H1 (cell line): ENCODE results near the gene MYOM1. TPM values are rescaled to one million over a fixed set of nuclear protein-coding genes. Genes with fewer than 3 reads are reported as not detected.

Experiments used
- CTCF ChIA-PET: fragments of 300-600 bp; sonication (Branson Sonifier 250); formaldehyde crosslinking; loops from one replicate; lab custom pipeline; 2021; ENCODE audit not compliant: partially characterized antibody; lab: Charles Lee
- POLR2A ChIA-PET: fragments of 300-600 bp; sonication (Branson Sonifier 250); formaldehyde crosslinking; loops from one replicate; lab custom pipeline; 2021; ENCODE audit warnings: inconsistent platforms; ENCODE audit not compliant: partially characterized antibody; lab: Charles Lee
- DNase-seq, 2 experiments: peaks; one replicate each; pipeline versions ENCODE4 v3.0.0 to v3.0.0-alpha.2; 2010 to 2022; ENCODE audit warnings: low spot score in 2 of 2, low read depth in 1 of 2, mixed read lengths in 1 of 2
- FAIRE-seq: peaks from 2 replicates; lab custom pipeline; 2011; peaks lifted over from hg19 to GRCh38; lab: Jason Lieb, UNC
- H2AFZ ChIP-seq: 2 replicates; pipeline ENCODE4 v1.8.1; 2012; ENCODE audit warnings: low read length, inconsistent platforms
- H2AK5ac ChIP-seq: 2 replicates; pipeline ENCODE4 v1.6.1; 2013; ENCODE audit warnings: low read depth, low read length
- H2BK120ac ChIP-seq: replicated peaks from 2 replicates; pipeline ENCODE3; 2013; ENCODE audit warnings: low read depth, low read length, inconsistent platforms
- H2BK12ac ChIP-seq: 2 replicates; pipeline ENCODE4 v1.6.1; 2013; ENCODE audit warnings: low read depth, low read length
- H2BK15ac ChIP-seq: 2 replicates; pipeline ENCODE4 v1.6.1; 2013; ENCODE audit warnings: low read length
- H2BK20ac ChIP-seq: 2 replicates; pipeline ENCODE4 v1.6.1; 2013; ENCODE audit warnings: low read length
- H2BK5ac ChIP-seq: 2 replicates; pipeline ENCODE4 v1.6.1; 2013; ENCODE audit warnings: low read depth, low read length
- H3K14ac ChIP-seq: 2 replicates; pipeline ENCODE4 v1.6.1; 2013; ENCODE audit warnings: inconsistent platforms; ENCODE audit not compliant: insufficient read length
- H3K18ac ChIP-seq: 2 replicates; pipeline ENCODE4 v1.6.1; 2013; ENCODE audit warnings: low read length; ENCODE audit errors: extremely low read depth
- H3K23ac ChIP-seq: 2 replicates; pipeline ENCODE4 v1.6.1; 2013; ENCODE audit warnings: inconsistent platforms; ENCODE audit not compliant: insufficient read length
- H3K23me2 ChIP-seq: 2 replicates; pipeline ENCODE4 v1.6.1; 2013; ENCODE audit warnings: low read depth, low read length
- H3K27ac ChIP-seq: 2 replicates; pipeline ENCODE4 v1.6.1; 2011; ENCODE audit warnings: low read depth, low read length, inconsistent platforms
- H3K27me3 ChIP-seq, 4 experiments: replicated peaks in 1 of 4; 1 replicate in 1 of 4; 2 replicates in 3 of 4; pipeline versions ENCODE4 v1.6.1 to v1.8.1; 2011 to 2013; ENCODE audit warnings: low read length in 3 of 4, mild to moderate bottlenecking in 3 of 4, inconsistent platforms in 2 of 4, mixed read lengths in 2 of 4, moderate library complexity in 1 of 4; ENCODE audit not compliant: control insufficient read depth in 3 of 4, insufficient read depth in 3 of 4; ENCODE audit errors: extremely low read depth in 1 of 4
- H3K36me3 ChIP-seq, 4 experiments: 2 replicates each; pipeline versions ENCODE4 v1.6.1 to v1.8.1; 2011 to 2013; ENCODE audit warnings: mild to moderate bottlenecking in 4 of 4, low read length in 3 of 4, moderate library complexity in 2 of 4, control low read depth in 1 of 4, inconsistent platforms in 1 of 4; ENCODE audit not compliant: insufficient read depth in 4 of 4, control insufficient read depth in 2 of 4
- H3K4ac ChIP-seq: replicated peaks from 2 replicates; pipeline ENCODE3; 2013; ENCODE audit warnings: low read length, low read depth, mixed read lengths, inconsistent platforms; ENCODE audit not compliant: insufficient read length
- H3K4me1 ChIP-seq, 4 experiments: replicated peaks in 1 of 4; 1 replicate in 1 of 4; 2 replicates in 3 of 4; pipeline versions ENCODE4 v1.6.1 to v1.8.1; 2011 to 2013; ENCODE audit warnings: low read length in 3 of 4, inconsistent platforms in 2 of 4, mixed read lengths in 1 of 4; ENCODE audit not compliant: insufficient read depth in 4 of 4, control insufficient read depth in 3 of 4
- H3K4me2 ChIP-seq, 2 experiments: 2 replicates each; pipeline versions ENCODE4 v1.6.1 to v1.8.1; 2011 to 2013; ENCODE audit warnings: low read depth in 2 of 2, low read length in 2 of 2, control low read depth in 1 of 2, inconsistent platforms in 1 of 2, mild to moderate bottlenecking in 1 of 2; ENCODE audit not compliant: insufficient read depth in 1 of 2
- H3K4me3 ChIP-seq, 4 experiments: fragments of 200-600, 300-600 bp in 1 of 4; sonication (generic), shearing (Covaris generic), sonication (Bioruptor Twin) in 1 of 4; 2 replicates each; pipeline versions ENCODE4 v1.5.1 to v1.8.1; 2011 to 2016; ENCODE audit warnings: low read length in 4 of 4, low read depth in 3 of 4, control low read depth in 2 of 4, inconsistent platforms in 2 of 4, mild to moderate bottlenecking in 2 of 4, mixed read lengths in 1 of 4, moderate library complexity in 1 of 4; ENCODE audit not compliant: insufficient read depth in 2 of 4; ENCODE audit errors: extremely low read depth in 1 of 4
- H3K56ac ChIP-seq: replicated peaks from 2 replicates; pipeline ENCODE3; 2013; ENCODE audit warnings: low read depth, mild to moderate bottlenecking, mixed read lengths, low read length, inconsistent platforms; ENCODE audit not compliant: insufficient read length
- H3K79me1 ChIP-seq: 2 replicates; pipeline ENCODE4 v1.6.1; 2013; ENCODE audit warnings: low read depth, low read length, control low read depth
- H3K79me2 ChIP-seq, 2 experiments: 2 replicates each; pipeline versions ENCODE4 v1.6.1 to v1.8.1; 2012 to 2013; ENCODE audit warnings: low read length in 2 of 2, mild to moderate bottlenecking in 2 of 2, inconsistent platforms in 1 of 2; ENCODE audit not compliant: insufficient read depth in 2 of 2, control insufficient read depth in 1 of 2
- H3K9ac ChIP-seq, 4 experiments: replicated peaks in 1 of 4; 1 replicate in 1 of 4; 2 replicates in 3 of 4; pipeline versions ENCODE4 v1.6.1 to v1.8.1; 2011 to 2013; ENCODE audit warnings: low read depth in 3 of 4, low read length in 3 of 4, control low read depth in 2 of 4, mild to moderate bottlenecking in 2 of 4, moderate library complexity in 2 of 4, inconsistent platforms in 1 of 4; ENCODE audit errors: extremely low read depth in 1 of 4
- H3K9me3 ChIP-seq, 2 experiments: 2 replicates each; pipeline versions ENCODE4 v1.6.1 to v1.8.1; 2012 to 2013; ENCODE audit warnings: mild to moderate bottlenecking in 2 of 2, moderate library complexity in 2 of 2, control low read depth in 1 of 2, inconsistent platforms in 1 of 2, low read depth in 1 of 2, low read length in 1 of 2, mixed read lengths in 1 of 2; ENCODE audit not compliant: insufficient read depth in 2 of 2
- H4K20me1 ChIP-seq, 2 experiments: replicated peaks in 1 of 2; 2 replicates each; pipeline versions ENCODE3 to v1.8.1; 2011 to 2013; ENCODE audit warnings: inconsistent platforms in 2 of 2, low read length in 2 of 2, mild to moderate bottlenecking in 1 of 2; ENCODE audit not compliant: insufficient read depth in 2 of 2, control insufficient read depth in 1 of 2
- H4K5ac ChIP-seq: 2 replicates; pipeline ENCODE4 v1.6.1; 2013; ENCODE audit warnings: low read length, low read depth, mixed read lengths, inconsistent platforms; ENCODE audit not compliant: insufficient read length
- H4K8ac ChIP-seq: 2 replicates; pipeline ENCODE4 v1.8.0; 2013; ENCODE audit warnings: mild to moderate bottlenecking, moderate library complexity, low read length, inconsistent platforms; ENCODE audit not compliant: insufficient read depth; ENCODE audit errors: extremely low read depth
- H4K91ac ChIP-seq: replicated peaks from 2 replicates; pipeline ENCODE3; 2013; ENCODE audit warnings: low read length, mixed read lengths, inconsistent platforms; ENCODE audit not compliant: insufficient read length
- ATF2 ChIP-seq: IDR thresholded peaks from 2 replicates; pipeline ENCODE4 v1.6.1; 2012; ENCODE audit warnings: low read length, inconsistent platforms
- BCL11A ChIP-seq, 2 experiments: IDR thresholded peaks; one replicate each; pipeline ENCODE4 v1.6.1; 2011; ENCODE audit warnings: low read depth in 2 of 2, low read length in 2 of 2, mild to moderate bottlenecking in 2 of 2
- CBX5 ChIP-seq: fragments of 300-800, 300-1000 bp; sonication (generic); IDR thresholded peaks from 2 replicates; pipeline ENCODE4 v1.7.1; 2016; ENCODE audit warnings: antibody characterized with exemption, low read length, low read depth
- CHD2 ChIP-seq: IDR thresholded peaks from 2 replicates; pipeline ENCODE4 v1.6.1; 2012; ENCODE audit warnings: low read length, improper control_type of control experiment
- EP300 ChIP-seq, 2 experiments: IDR thresholded peaks; 1 replicate in 1 of 2; 2 replicates in 1 of 2; pipeline ENCODE4 v1.6.1; 2011 to 2012; ENCODE audit warnings: low read depth in 2 of 2, low read length in 2 of 2, mild to moderate bottlenecking in 2 of 2, borderline replicate concordance in 1 of 2, inconsistent platforms in 1 of 2, moderate library complexity in 1 of 2
- GABPA ChIP-seq: IDR thresholded peaks from 2 replicates; pipeline ENCODE4 v1.6.1; 2011; ENCODE audit warnings: mild to moderate bottlenecking, low read length, moderate library complexity, borderline replicate concordance; ENCODE audit not compliant: insufficient read depth
- RNF2 ChIP-seq: fragments of 200-900, 300-1000 bp; sonication (generic); IDR thresholded peaks from 2 replicates; pipeline ENCODE4 v1.7.1; 2016; ENCODE audit warnings: borderline replicate concordance, low read depth, mild to moderate bottlenecking, antibody characterized with exemption, low read length; ENCODE audit not compliant: poor library complexity, severe bottlenecking; ENCODE audit errors: missing control alignments
- SP4 ChIP-seq: IDR thresholded peaks from 2 replicates; pipeline ENCODE4 v1.6.1; 2012; ENCODE audit warnings: low read length, inconsistent platforms
- SRF ChIP-seq: IDR thresholded peaks from 2 replicates; pipeline ENCODE4 v1.6.1; 2011; ENCODE audit warnings: mild to moderate bottlenecking, low read depth, low read length, moderate library complexity
- WGBS, 2 experiments: shearing (Covaris generic) in 1 of 2; methylation state at CpG; one replicate each; pipeline versions ENCODE4 v1.1.6 to v1.1.7; 2013 to 2015; ENCODE audit warnings: low lambda C conversion rate in 2 of 2, mixed read lengths in 2 of 2, inconsistent platforms in 1 of 2, low coverage in 1 of 2, missing lambda C conversion rate in 1 of 2; ENCODE audit not compliant: insufficient replicate concordance in 2 of 2, insufficient coverage in 1 of 2, insufficient read length in 1 of 2; ENCODE audit errors: extremely low coverage in 1 of 2, missing lambda C conversion rate in 1 of 2; 5-methylcytosine and 5-hydroxymethylcytosine counted together
- polyA plus RNA-seq, 7 experiments: library from polyadenylated mRNA; depleted of rRNA in 3 of 7; stranded (reverse) in 5 of 7; unstranded in 2 of 7; fragments of >200 nt in 5 of 7; fragments of 200-250 nt in 2 of 7; gene quantifications; 1 replicate in 5 of 7; 2 replicates in 1 of 7; 4 replicates in 1 of 7; pipeline versions ENCODE4 v1.2.1 to v1.2.3, GENCODE V29; 2011 to 2013; ENCODE audit warnings: missing spikeins in 2 of 7, mixed read lengths in 2 of 7
- total RNA-seq: library from RNA; stranded (reverse); fragmentation: NEBNext Ultra II Directional; extraction: Animal tissue kit (Norgen Biotek cat#: 25700); gene quantifications from 2 replicates; pipeline ENCODE4 v1.2.1, GENCODE V29; 2021

Gene MYOM1
- total and polyA plus RNA-seq, 2 of the 8 experiments (the other 6 are each of a cell fraction or from before 2014, with no cell fraction given): 0.06 to 0.32 TPM

GRCh38 chr18:3097082-3097481, 122.7 kb downstream of the MYOM1 start:
- Histone ChIP-seq H3K56ac (no peak overlapping the region), H3K23ac (no peak overlapping the region), H4K91ac (no peak overlapping the region), H3K18ac (no peak overlapping the region), H2BK20ac (no peak overlapping the region), H2AFZ (no peak overlapping the region), H3K4me1 (peaks cover 0 to 5% (median 1%) of the 10 kb centered on the region in 4 experiments; a peak in 1 of 7 replicates), H3K4ac (no peak overlapping the region), H3K27ac (no peak overlapping the region), H3K9me3 (no peaks in the 10 kb centered on the region), H4K5ac (no peak overlapping the region), H3K79me2 (no peaks in the 10 kb centered on the region), H3K23me2 (no peaks in the 10 kb centered on the region), H4K20me1 (no peaks in the 10 kb centered on the region), H3K79me1 (no peaks in the 10 kb centered on the region), H2BK5ac (no peak overlapping the region), H3K9ac (no peak overlapping the region), H2BK12ac (no peak overlapping the region), H2AK5ac (no peak overlapping the region), H3K14ac (no peak overlapping the region), H3K36me3 (no peaks in the 10 kb centered on the region), H3K4me2 (no peak overlapping the region), H4K8ac (no peak overlapping the region), H3K4me3 (no peak overlapping the region), H2BK15ac (no peak overlapping the region), H2BK120ac (no peak overlapping the region), H3K27me3 (peaks cover 0 to 1% (median 0%) of the 10 kb centered on the region in 4 experiments; a peak in 1 of 7 replicates)
- CTCF ChIA-PET: interaction anchor here (0.6 to 2.2 kb wide), 4 partner anchors 13 to 146 kb away, joined by 3 to 10 read pairs (median 6); no protein-coding TSS in a partner anchor
- DNase-seq: no peak
- FAIRE-seq: no peak
- TF ChIP-seq SP4 (no peak), GABPA (no peak), CBX5 (no peak), BCL11A (IDR thresholded peaks at IDR 0.05; ENCODE audit: low read depth in 2 of 2, low read length in 2 of 2) (no peak), ATF2 (no peak), RNF2 (no peak), SRF (no peak), EP300 (IDR thresholded peaks at IDR 0.05; ENCODE audit: borderline replicate concordance in 1 of 2, low read depth in 2 of 2, low read length in 2 of 2) (no peak), CHD2 (no peak)
- WGBS, 2 experiments: 79% methylated on average over 1 of the region's 1 CpG; no CpG with 5 or more reads in 1 of the 2 experiments
- POLR2A ChIA-PET: no interaction called here
